Endothelial cell of umbilical vein (primary cell): ENCODE results near the gene SHLD2.
"Not testable (repeated sequence)": the region's sequence is repeated elsewhere in the genome, so short reads cannot be mapped to it uniquely, and the experiment has no call there.

Source experiments
- CTCF ChIP-seq, 2 donors: IDR thresholded peaks; 1 replicate in 1 of 2; 2 replicates in 1 of 2; pipeline ENCODE4 v1.5.1; 2011; ENCODE audit warnings: low read length in 2 of 2, mild to moderate bottlenecking in 2 of 2, moderate library complexity in 2 of 2, control low read depth in 1 of 2, inconsistent platforms in 1 of 2, low read depth in 1 of 2; ENCODE audit not compliant: insufficient read depth in 1 of 2; ENCODE audit errors: extremely low read depth in 1 of 2
- POLR2A ChIP-seq: IDR thresholded peaks from 2 replicates; pipeline ENCODE4 v1.6.1; 2012; ENCODE audit warnings: low read depth, mild to moderate bottlenecking, control low read depth, low read length
- POLR2AphosphoS5 ChIP-seq: IDR thresholded peaks from 2 replicates; pipeline ENCODE4 v1.6.1; 2012; ENCODE audit warnings: low read depth, mild to moderate bottlenecking, control low read depth, low read length, moderate library complexity; ENCODE audit not compliant: insufficient read depth

DNA sequence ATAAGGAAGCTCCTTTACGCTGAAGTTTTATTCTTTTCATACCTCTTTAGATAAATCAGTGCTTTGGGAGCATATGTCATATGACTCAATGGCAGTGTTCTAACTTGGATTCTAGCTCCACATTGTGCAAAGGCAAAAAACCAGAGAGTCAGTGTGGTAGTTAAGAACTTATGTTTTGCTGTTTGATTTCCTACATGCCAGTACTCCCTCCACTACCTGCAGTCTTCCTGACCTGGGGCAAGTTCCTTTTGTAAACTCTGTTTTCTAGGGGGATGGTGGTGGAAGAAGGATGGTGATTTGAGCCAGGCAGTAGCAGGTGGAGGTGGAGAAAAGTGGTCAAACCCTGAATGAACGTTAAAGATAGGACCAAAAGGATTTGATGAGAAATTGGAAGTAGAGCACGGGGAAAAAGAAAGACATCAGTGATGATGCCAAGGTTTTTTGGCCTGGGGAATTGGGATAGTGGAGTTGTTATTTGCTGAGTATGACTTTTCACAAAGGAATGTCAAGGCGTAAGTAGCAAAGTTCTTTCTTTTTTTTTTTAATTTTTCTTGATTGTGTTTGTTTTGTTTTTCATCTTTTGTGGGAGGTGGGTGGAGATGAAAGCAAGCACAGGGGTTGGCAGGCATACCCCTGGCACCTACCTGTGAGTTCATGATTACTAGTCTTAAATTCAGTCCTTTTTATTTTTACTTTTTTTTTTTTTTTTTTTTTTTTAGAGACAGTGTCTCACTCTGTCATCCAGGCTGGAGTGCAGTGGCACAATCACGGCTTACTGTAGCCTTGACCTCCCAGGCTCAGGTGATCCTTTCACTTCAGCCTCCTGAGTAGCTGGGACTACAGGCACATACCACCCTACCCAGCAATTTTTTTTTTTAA lies 47.5 kb downstream of the SHLD2 start:
- TF ChIP-seq POLR2A; CTCF (IDR thresholded peaks at IDR 0.05; ENCODE audit: extremely low read depth in 1 of 2, insufficient read depth in 1 of 2, low read depth in 1 of 2, low read length in 2 of 2); POLR2AphosphoS5: not testable (repeated sequence)
